K562 (cell line): ENCODE data around the gene MKNK1. TPM values are rescaled to one million over a fixed set of nuclear protein-coding genes. Genes with fewer than 3 reads are reported as not detected.
A peak's percentile ranks its signal among the peaks of the same experiment; 100 is the strongest.

Experiments
- ATAC-seq: fragments of 200-7000 bp; cut with Tn5 transposase; 3 replicates; pipeline ENCODE4 v1.9.1; 2020; ENCODE audit warnings: moderate library complexity
- BruUV-seq: library from RNA; stranded (reverse); fragments of 400-500 nt; replicated peaks from 2 replicates; lab custom pipeline; 2021; lab: Mats Ljungman, UMichigan
- CTCF ChIA-PET: fragments of 300-600 bp; formaldehyde crosslinking; extraction: SDS; loops from one replicate; lab custom pipeline; 2021; ENCODE audit warnings: low intra/inter-chr PET ratio; lab: Yijun Ruan, JAX
- POLR2A ChIA-PET: fragments of 300-600, 350-650 bp; sonication (Branson Sonifier 250); formaldehyde crosslinking; extraction: SDS; loops from one replicate; lab custom pipeline; 2021; ENCODE audit warnings: antibody characterized with exemption, inconsistent platforms; lab: Yijun Ruan, JAX
- DNase-seq, 4 experiments: peaks; one replicate each; pipeline versions ENCODE4 v3.0.0 to v3.0.0-alpha.2; 2011 to 2018; ENCODE audit warnings: low spot score in 3 of 4, mixed read lengths in 3 of 4; ENCODE audit errors: extremely low read depth in 1 of 4
- FAIRE-seq: peaks from 2 replicates; lab custom pipeline; 2011; peaks lifted over from hg19 to GRCh38; lab: Jason Lieb, UNC
- H2AFZ ChIP-seq: 2 replicates; pipeline ENCODE4 v1.6.0; 2011; ENCODE audit warnings: low read depth, low read length, control low read depth, inconsistent platforms
- H3K27ac ChIP-seq: fragments of 200-600 bp; 3 replicates; pipeline ENCODE4 v1.8.0; 2011; ENCODE audit warnings: low read depth, mild to moderate bottlenecking, control low read depth, inconsistent platforms, low read length, moderate library complexity, mixed read lengths; ENCODE audit errors: extremely low read depth
- H3K27me3 ChIP-seq, 2 experiments: fragments of 300-600 bp in 1 of 2; 2 replicates in 1 of 2; 3 replicates in 1 of 2; pipeline versions ENCODE4 v1.6.0 to v1.8.0; 2011; ENCODE audit warnings: inconsistent platforms in 2 of 2, low read length in 2 of 2, mild to moderate bottlenecking in 1 of 2, mixed read lengths in 1 of 2, moderate library complexity in 1 of 2; ENCODE audit not compliant: control insufficient read depth in 2 of 2, insufficient read depth in 2 of 2
- H3K36me3 ChIP-seq: fragments of 300-600 bp; 3 replicates; pipeline ENCODE4 v1.8.0; 2011; ENCODE audit warnings: mild to moderate bottlenecking, low read length, inconsistent platforms; ENCODE audit not compliant: control insufficient read depth, insufficient read depth
- H3K4me1 ChIP-seq, 2 experiments: fragments of 200-600 bp in 1 of 2; replicated peaks in 1 of 2; 2 replicates in 1 of 2; 3 replicates in 1 of 2; pipeline versions ENCODE4 v1.5.1 to v1.8.0; 2011; ENCODE audit warnings: inconsistent platforms in 2 of 2, low read length in 2 of 2, mild to moderate bottlenecking in 1 of 2, mixed read lengths in 1 of 2, moderate library complexity in 1 of 2; ENCODE audit not compliant: control insufficient read depth in 2 of 2, insufficient read depth in 2 of 2
- H3K4me2 ChIP-seq: 2 replicates; pipeline ENCODE4 v1.6.1; 2011; ENCODE audit warnings: low read length, control low read depth, inconsistent platforms, mixed read lengths; ENCODE audit not compliant: insufficient read depth
- H3K4me3 ChIP-seq: fragments of 200-600 bp; sonication (generic), shearing (Covaris generic); 2 replicates; pipeline ENCODE4 v1.5.1; 2016; ENCODE audit warnings: control low read depth, inconsistent platforms
- H3K79me2 ChIP-seq: fragments of 200-600 bp; 3 replicates; pipeline ENCODE4 v1.8.0; 2011; ENCODE audit warnings: low read length, inconsistent platforms; ENCODE audit not compliant: control insufficient read depth, insufficient read depth
- H3K9ac ChIP-seq, 2 experiments: 2 replicates each; pipeline versions ENCODE4 v1.6.0 to v1.6.1; 2011; ENCODE audit warnings: low read depth in 2 of 2, low read length in 2 of 2, control low read depth in 1 of 2, inconsistent platforms in 1 of 2, mild to moderate bottlenecking in 1 of 2, mixed read lengths in 1 of 2; ENCODE audit not compliant: insufficient read depth in 1 of 2
- H3K9me1 ChIP-seq: one replicate; pipeline ENCODE4 v1.6.0; 2011; ENCODE audit warnings: inconsistent platforms, mild to moderate bottlenecking, low read length, moderate library complexity; ENCODE audit not compliant: control insufficient read depth, insufficient read depth
- H3K9me3 ChIP-seq: replicated peaks from 2 replicates; pipeline ENCODE4 v1.5.1; 2011; ENCODE audit warnings: low read depth, low read length, inconsistent platforms; ENCODE audit not compliant: control insufficient read depth, insufficient read depth
- H4K20me1 ChIP-seq: replicated peaks from 2 replicates; pipeline ENCODE4 v1.6.1; 2011; ENCODE audit warnings: low read length, inconsistent platforms, mixed read lengths; ENCODE audit not compliant: control insufficient read depth, insufficient read depth
- BRD4 ChIP-seq: fragments of 200-600 bp; sonication (generic); IDR thresholded peaks from 2 replicates; pipeline ENCODE4 v1.6.1; 2017; ENCODE audit warnings: inconsistent platforms
- FOXA1 ChIP-seq: fragments of 450-650 bp; IDR thresholded peaks from 2 replicates; pipeline ENCODE4 v1.6.1; 2016; ENCODE audit warnings: mild to moderate bottlenecking, borderline replicate concordance
- NFE2 ChIP-seq: IDR thresholded peaks from 2 replicates; pipeline ENCODE4 v1.6.1; 2014; ENCODE audit warnings: antibody characterized with exemption, low read depth
- NKRF ChIP-seq: fragments of 450-650 bp; IDR thresholded peaks from 2 replicates; pipeline ENCODE4 v1.6.1; 2016; ENCODE audit warnings: borderline replicate concordance
- PHF8 ChIP-seq: fragments of 200-600 bp; sonication (generic); IDR thresholded peaks from 2 replicates; pipeline ENCODE4 v1.6.1; 2012; ENCODE audit warnings: mixed run types, mild to moderate bottlenecking, inconsistent platforms, low read length, moderate library complexity, borderline replicate concordance
- ZNF668 ChIP-seq: fragments of 250-450 bp; sonication (Bioruptor Pico); IDR thresholded peaks from 2 replicates; pipeline ENCODE4 v1.8.0; 2022; ENCODE audit warnings: mild to moderate bottlenecking, inconsistent platforms
- WGBS: fragments of 100-300 bp; shearing (Covaris generic); methylation state at CpG from one replicate; pipeline ENCODE4 v1.1.6; 2016; ENCODE audit warnings: low coverage, mixed read lengths; ENCODE audit not compliant: insufficient coverage; ENCODE audit errors: missing lambda C conversion rate; 5-methylcytosine and 5-hydroxymethylcytosine counted together
- in situ Hi-C: fragments of 300-500 bp; cut with MboI; formaldehyde crosslinking; loops from 4 replicates; pipeline ENCODE4 v1.15.0; 2018; ENCODE audit warnings: inconsistent platforms, mixed read lengths
- intact Hi-C: fragments of 100-400 bp; cut with micrococcal nuclease; formaldehyde crosslinking; loops from 2 replicates; pipeline ENCODE4 v1.14.2; 2022
- polyA plus RNA-seq, 8 experiments: library from polyadenylated mRNA; depleted of rRNA in 4 of 8; stranded (reverse) in 5 of 8; unstranded in 3 of 8; fragments of >200 nt; fragmentation: Nextera tagmentation in 2 of 8; fragmentation: Illumina TruSeq in 1 of 8; extraction: Ambion mirVana in 2 of 8; extraction: Trizol in 1 of 8; gene quantifications; 2 replicates each; pipeline versions ENCODE4 v1.2.1 to v1.2.3, GENCODE V29; 2011 to 2014; ENCODE audit warnings: inconsistent platforms in 1 of 8, missing spikeins in 1 of 8
- total RNA-seq, 7 experiments: library from RNA; depleted of rRNA in 6 of 7; stranded (reverse); fragments of >200 nt in 6 of 7; fragmentation: Illumina TruSeq in 2 of 7; extraction: Trizol in 2 of 7; gene quantifications; 2 replicates each; pipeline versions ENCODE4 v1.2.1 to v1.2.3, GENCODE V29; 2011 to 2021; ENCODE audit warnings: low replicate concordance in 1 of 7
- TF ChIP-seq, protein P1 (sequence below): sonication (generic); formaldehyde crosslinking; IDR thresholded peaks from 2 replicates; pipeline ENCODE4 v1.8.0; 2022; ENCODE audit warnings: mild to moderate bottlenecking, missing genetic modification reagents

Gene MKNK1
- total and polyA plus RNA-seq, 9 of the 15 experiments (the other 6 are each of a cell fraction or from before 2014, with no cell fraction given), result 27.7 to 51.3 (median 43.7) TPM

- Histone ChIP-seq H2AFZ (no peak overlapping the region), H3K27ac (no peak overlapping the region), H3K9me1 (no peaks in the 10 kb centered on the region), H3K9ac (peak overlapping the region in 1 of 2 experiments; percentile 27; a peak in 1 of 4 replicates)
- CTCF ChIA-PET, result no interaction called here
- intact Hi-C loops, result no loop called here
- TF ChIP-seq PHF8 (no peak), NFE2 (no peak), ZNF668 (CRISPR knock-in tag) (no peak), FOXA1 (no peak), NKRF (no peak), BRD4 (no peak)
- TF ChIP-seq, protein P1, sequence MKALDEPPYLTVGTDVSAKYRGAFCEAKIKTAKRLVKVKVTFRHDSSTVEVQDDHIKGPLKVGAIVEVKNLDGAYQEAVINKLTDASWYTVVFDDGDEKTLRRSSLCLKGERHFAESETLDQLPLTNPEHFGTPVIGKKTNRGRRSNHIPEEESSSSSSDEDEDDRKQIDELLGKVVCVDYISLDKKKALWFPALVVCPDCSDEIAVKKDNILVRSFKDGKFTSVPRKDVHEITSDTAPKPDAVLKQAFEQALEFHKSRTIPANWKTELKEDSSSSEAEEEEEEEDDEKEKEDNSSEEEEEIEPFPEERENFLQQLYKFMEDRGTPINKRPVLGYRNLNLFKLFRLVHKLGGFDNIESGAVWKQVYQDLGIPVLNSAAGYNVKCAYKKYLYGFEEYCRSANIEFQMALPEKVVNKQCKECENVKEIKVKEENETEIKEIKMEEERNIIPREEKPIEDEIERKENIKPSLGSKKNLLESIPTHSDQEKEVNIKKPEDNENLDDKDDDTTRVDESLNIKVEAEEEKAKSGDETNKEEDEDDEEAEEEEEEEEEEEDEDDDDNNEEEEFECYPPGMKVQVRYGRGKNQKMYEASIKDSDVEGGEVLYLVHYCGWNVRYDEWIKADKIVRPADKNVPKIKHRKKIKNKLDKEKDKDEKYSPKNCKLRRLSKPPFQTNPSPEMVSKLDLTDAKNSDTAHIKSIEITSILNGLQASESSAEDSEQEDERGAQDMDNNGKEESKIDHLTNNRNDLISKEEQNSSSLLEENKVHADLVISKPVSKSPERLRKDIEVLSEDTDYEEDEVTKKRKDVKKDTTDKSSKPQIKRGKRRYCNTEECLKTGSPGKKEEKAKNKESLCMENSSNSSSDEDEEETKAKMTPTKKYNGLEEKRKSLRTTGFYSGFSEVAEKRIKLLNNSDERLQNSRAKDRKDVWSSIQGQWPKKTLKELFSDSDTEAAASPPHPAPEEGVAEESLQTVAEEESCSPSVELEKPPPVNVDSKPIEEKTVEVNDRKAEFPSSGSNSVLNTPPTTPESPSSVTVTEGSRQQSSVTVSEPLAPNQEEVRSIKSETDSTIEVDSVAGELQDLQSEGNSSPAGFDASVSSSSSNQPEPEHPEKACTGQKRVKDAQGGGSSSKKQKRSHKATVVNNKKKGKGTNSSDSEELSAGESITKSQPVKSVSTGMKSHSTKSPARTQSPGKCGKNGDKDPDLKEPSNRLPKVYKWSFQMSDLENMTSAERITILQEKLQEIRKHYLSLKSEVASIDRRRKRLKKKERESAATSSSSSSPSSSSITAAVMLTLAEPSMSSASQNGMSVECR, result no peak
- TF ChIP-seq, all 486 proteins: peak for 0
- Histone ChIP-seq H4K20me1 (no peaks in the 10 kb centered on the region), H3K36me3 (peaks cover 13% of the 10 kb centered on the region; the same call in 1 of the 3 replicates), H3K79me2 (no peaks in the 10 kb centered on the region), H3K27me3 (no peaks in the 10 kb centered on the region), H3K4me2 (no peak overlapping the region), H3K9me3 (no peaks in the 10 kb centered on the region), H3K4me1 (peaks cover 0 to 8% of the 10 kb centered on the region in 2 experiments; a peak in 1 of 5 replicates), H3K4me3 (no peak overlapping the region)
- in situ Hi-C loops, result no loop called here
- no TSS peak for BruUV-seq
- no peak for FAIRE-seq
- WGBS, result 73% methylated on average over 15 of the region's 15 CpGs
- no peak for ATAC-seq
- DNase-seq, result no peak
- POLR2A ChIA-PET, result interaction anchor here (0.6 kb wide), 1 partner anchor 24 kb away, joined by 3 read pairs; no protein-coding TSS in a partner anchor
Measured at GRCh38 chr1:46562498-46562897, 41.6 kb downstream of the MKNK1 start.
